NCI-H187 treated with DMSO at 0.1 percent for 48 hours (cell line): ENCODE data around the gene SLC47A2.

Experiments
- DNase-seq: peaks from one replicate; lab custom pipeline; 2025; lab: John Stamatoyannopoulos, UW

The SLC47A2 gene

DNA sequence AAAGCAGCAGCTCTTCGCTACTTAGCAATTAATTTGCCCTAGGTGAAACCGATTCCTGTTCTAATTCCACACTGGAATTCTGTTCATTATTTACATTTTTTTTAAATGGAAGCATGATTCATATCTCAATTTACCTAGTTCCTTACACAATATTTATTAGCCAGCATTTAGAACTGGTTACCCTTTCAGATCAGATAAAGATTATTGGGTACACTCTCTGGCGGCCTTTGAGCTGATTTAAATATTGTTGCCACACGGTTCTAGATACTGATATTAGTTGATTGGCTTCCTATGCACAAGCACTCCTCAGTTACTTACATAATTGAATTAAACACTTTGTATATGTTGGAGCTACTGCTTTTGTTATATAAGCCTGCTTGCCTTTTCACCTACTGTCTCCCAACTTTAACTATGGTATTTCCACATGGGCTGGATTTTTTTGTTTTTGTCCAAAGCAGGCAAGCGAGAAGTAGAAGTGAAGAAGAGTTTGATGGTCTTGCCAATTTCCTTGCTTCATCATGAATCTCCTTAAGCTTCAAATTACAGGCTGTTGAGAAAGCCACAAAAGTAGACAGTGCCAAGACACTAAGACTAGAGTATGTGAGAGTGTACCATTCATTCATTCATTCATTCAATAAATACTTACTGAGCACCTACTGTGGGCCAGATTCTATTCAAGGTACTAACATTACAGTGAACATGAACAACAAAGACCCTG lies 71.7 kb downstream of the SLC47A2 start:
- no peak for DNase-seq

DNA sequence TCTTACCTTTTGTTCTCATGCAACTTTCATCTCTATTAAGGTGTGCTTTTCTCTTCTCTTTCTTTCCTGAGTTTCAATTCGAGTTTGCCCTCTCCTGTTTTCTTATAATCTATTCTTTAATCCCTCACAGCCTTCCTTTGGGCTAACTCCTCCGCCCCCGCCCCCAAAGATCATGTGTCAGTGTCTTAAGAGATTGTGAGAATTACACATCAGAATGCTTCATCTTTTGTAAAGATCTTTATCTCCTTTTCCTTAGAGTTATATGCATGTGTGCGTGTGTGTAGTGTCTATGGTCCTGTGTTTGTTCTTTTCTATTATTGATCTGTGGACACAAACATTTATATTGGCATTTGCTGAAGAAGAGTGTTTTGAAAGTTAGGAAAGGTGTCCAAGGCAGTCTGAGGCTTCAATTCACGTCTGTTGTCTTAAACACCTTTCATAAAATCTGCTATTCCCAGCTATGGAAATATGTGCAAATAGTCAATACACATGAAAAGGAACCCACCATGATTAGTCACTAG lies 74.0 kb downstream of the SLC47A2 start:
- no peak for DNase-seq

DNA sequence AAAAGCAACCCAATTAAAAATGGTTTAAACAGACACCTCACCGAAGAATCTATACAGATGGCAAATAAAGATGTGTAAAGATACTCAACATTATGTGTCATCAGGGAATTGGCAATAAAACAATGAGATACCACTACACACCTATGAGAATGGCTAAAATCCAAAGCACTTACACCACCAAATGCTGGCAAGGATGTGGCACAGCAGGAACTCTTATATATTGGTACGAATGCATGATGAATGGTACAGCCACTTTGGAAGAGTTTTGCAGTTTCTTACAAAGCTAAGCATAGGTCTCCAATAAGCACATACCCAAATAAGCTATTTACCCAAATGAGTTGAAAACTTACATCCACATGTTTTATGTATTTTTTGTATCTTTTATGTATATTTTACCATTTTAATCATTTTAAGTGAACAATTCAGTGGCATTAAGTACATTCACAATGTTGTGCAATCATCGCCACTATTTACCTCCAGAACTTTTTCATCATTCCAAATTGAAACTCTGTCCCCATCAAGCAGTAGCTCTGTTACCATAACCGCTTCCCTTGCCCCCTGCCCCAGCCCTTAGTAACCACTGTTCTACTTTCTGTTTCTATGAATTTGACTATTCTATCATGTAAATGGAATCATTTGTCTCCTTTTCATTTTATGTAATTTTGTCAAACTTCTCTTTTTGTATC lies 74.6 kb downstream of the SLC47A2 start:
- DNase-seq: no peak

DNA sequence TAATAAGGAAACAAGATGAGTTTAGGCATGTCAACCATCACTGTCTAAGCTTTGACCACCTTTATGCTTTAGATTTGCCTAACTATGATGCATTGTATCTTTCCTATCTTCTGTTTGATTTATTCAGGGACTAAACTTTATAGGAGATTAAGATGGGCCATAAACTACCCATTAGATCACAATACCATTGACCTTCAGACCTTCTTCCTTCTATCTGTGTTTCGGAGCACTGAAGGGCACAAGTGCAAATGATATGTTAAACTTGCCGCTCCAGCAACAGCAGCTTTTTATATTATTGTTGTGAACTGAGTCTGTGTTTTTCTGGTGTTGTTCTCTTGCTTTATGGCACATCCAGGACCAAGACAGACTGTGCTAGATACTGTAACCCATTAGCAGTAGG lies 84.5 kb downstream of the SLC47A2 start:
- no peak for DNase-seq

DNA sequence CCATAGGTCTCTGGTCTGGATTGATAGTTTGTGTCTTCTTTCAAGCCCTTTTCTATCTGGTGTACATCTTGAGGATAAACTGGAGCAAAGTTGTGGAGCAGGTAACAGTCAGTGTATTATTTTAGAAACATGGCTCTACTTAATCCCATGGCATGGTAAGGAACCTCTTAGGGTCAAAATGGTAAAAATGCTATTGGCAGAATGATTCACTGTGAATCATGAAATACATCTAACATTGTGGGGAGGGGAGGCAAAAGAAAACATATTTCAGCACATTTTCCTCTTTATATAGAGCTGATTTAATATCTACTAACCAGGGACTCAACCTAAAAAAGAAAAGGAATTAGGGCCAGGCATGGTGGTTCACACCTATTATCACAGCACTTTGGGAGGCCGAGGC lies 85.7 kb downstream of the SLC47A2 start:
- DNase-seq: no peak

DNA sequence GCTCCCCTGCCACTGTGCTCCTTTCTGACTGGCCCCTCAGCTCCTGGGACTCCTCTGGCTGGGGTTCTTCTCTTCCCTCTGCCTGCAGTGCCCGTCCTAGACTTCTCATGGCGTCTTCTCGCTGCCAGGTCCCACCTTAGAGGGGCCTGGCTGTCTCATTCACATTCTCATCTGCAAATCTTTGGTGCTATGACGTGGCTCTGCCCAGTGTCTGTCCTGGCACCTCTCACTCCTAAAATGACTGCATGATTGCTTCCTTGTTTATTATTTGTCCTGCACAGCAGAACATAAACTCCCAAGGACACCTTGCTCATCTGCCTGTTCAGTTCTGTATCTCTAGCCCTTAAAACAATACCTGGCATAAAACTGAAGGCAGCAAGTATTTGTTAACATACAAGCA lies 86.3 kb downstream of the SLC47A2 start:
- no peak for DNase-seq

DNA sequence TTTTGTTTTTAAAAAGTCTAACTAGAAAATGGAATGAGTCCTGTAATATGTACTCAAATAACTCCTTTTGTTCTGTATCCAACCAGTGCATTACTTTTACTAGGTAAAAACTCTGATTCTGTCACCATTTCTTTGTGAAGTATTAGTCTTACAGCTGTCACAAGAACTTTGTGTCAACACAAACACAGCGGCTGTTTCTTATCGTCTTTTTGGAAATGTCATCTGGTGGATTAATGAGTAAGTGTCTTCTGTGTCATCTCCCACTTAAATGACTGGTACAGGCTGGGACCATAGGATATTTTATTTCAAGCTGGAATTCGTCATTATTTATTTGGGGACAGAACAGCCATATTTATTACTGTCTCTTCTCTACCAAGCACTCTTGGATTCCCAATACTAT lies 86.9 kb downstream of the SLC47A2 start:
- no peak for DNase-seq
